HEK293 (cell line): ENCODE data around the gene SH3GLB2.

Source experiments
- CTCF ChIA-PET: fragments of 350-600 bp; formaldehyde crosslinking; extraction: SDS; loops from one replicate; lab custom pipeline; 2021; ENCODE audit warnings: antibody characterized with exemption; lab: Yijun Ruan, JAX
- POLR2A ChIA-PET: fragments of 300-600 bp; formaldehyde crosslinking; extraction: SDS; loops from one replicate; lab custom pipeline; 2020; ENCODE audit warnings: antibody characterized with exemption, inconsistent platforms; lab: Yijun Ruan, JAX
- H3K27ac ChIP-seq: fragments of 200-500 bp; sonication (Bioruptor generic); 2 replicates; pipeline ENCODE4 v1.5.1; 2014; ENCODE audit warnings: low read depth, low read length, control low read depth, inconsistent platforms; ENCODE audit errors: extremely low read depth
- H3K36me3 ChIP-seq, 2 experiments: fragments of 200-500 bp in 1 of 2; sonication (Bioruptor generic) in 1 of 2; 1 replicate in 1 of 2; 2 replicates in 1 of 2; pipeline ENCODE4 v1.5.1; 2014 to 2017; ENCODE audit warnings: inconsistent platforms in 2 of 2, low read length in 2 of 2; ENCODE audit not compliant: control insufficient read depth in 2 of 2, insufficient read depth in 1 of 2
- H3K4me1 ChIP-seq: fragments of 200-500 bp; sonication (Bioruptor generic); 2 replicates; pipeline ENCODE4 v1.5.1; 2014; ENCODE audit warnings: mild to moderate bottlenecking, low read length, inconsistent platforms; ENCODE audit not compliant: control insufficient read depth, insufficient read depth
- H3K4me3 ChIP-seq: 2 replicates; pipeline ENCODE4 v1.5.1; 2011; ENCODE audit warnings: low read depth, mild to moderate bottlenecking, control low read depth, low read length, moderate library complexity
- H3K9me3 ChIP-seq: fragments of 200-500 bp; sonication (Bioruptor generic); 2 replicates; pipeline ENCODE4 v1.5.1; 2014; ENCODE audit warnings: low read depth, low read length, inconsistent platforms; ENCODE audit not compliant: control insufficient read depth, insufficient read depth
- GLIS1 ChIP-seq: fragments of 450-650 bp; formaldehyde crosslinking; IDR thresholded peaks from 2 replicates; pipeline ENCODE4 v1.5.1; 2016; ENCODE audit warnings: missing biosample characterization, missing genetic modification characterization
- HOXA7 ChIP-seq: sonication (generic); formaldehyde crosslinking; IDR thresholded peaks from 2 replicates; pipeline ENCODE4 v1.8.1; 2022; ENCODE audit warnings: missing genetic modification reagents, borderline replicate concordance
- KLF1 ChIP-seq: fragments of 450-650 bp; formaldehyde crosslinking; IDR thresholded peaks from 2 replicates; pipeline ENCODE4 v1.5.1; 2016; ENCODE audit warnings: missing biosample characterization, missing genetic modification characterization
- SCRT2 ChIP-seq: fragments of 450-650 bp; formaldehyde crosslinking; IDR thresholded peaks from 2 replicates; pipeline ENCODE4 v1.5.1; 2016; ENCODE audit warnings: missing biosample characterization, missing genetic modification characterization
- ZBTB7A ChIP-seq: fragments of 450-650 bp; formaldehyde crosslinking; IDR thresholded peaks from 2 replicates; pipeline ENCODE4 v1.5.1; 2016; ENCODE audit warnings: low read depth, missing biosample characterization, missing genetic modification characterization
- ZNF121 ChIP-seq: fragments of 450-650 bp; formaldehyde crosslinking; IDR thresholded peaks from 2 replicates; pipeline ENCODE4 v1.5.1; 2016; ENCODE audit warnings: missing biosample characterization, missing genetic modification characterization
- ZNF211 ChIP-seq: fragments of 450-650 bp; formaldehyde crosslinking; IDR thresholded peaks from 2 replicates; pipeline ENCODE4 v1.5.1; 2016; ENCODE audit warnings: low read depth, missing biosample characterization, missing genetic modification characterization
- ZNF302 ChIP-seq: fragments of 450-650 bp; formaldehyde crosslinking; IDR thresholded peaks from 2 replicates; pipeline ENCODE4 v1.5.1; 2016; ENCODE audit warnings: missing biosample characterization, missing genetic modification characterization, low read depth
- ZNF341 ChIP-seq: fragments of 450-650 bp; formaldehyde crosslinking; IDR thresholded peaks from 2 replicates; pipeline ENCODE4; 2016; ENCODE audit warnings: low read depth, missing biosample characterization, missing genetic modification characterization
- ZNF366 ChIP-seq: fragments of 450-650 bp; formaldehyde crosslinking; conservative IDR thresholded peaks from 2 replicates; pipeline ENCODE4 v1.5.1; 2016; ENCODE audit warnings: missing biosample characterization, missing genetic modification characterization
- ZNF624 ChIP-seq: fragments of 450-650 bp; formaldehyde crosslinking; IDR thresholded peaks from 2 replicates; pipeline ENCODE4 v1.5.1; 2017; ENCODE audit warnings: missing biosample characterization, missing genetic modification characterization
- ZNF792 ChIP-seq: fragments of 450-650 bp; formaldehyde crosslinking; IDR thresholded peaks from 2 replicates; pipeline ENCODE4 v1.5.1; 2016; ENCODE audit warnings: missing biosample characterization, missing genetic modification characterization
- ZNF843 ChIP-seq: fragments of 450-650 bp; formaldehyde crosslinking; IDR thresholded peaks from 2 replicates; pipeline ENCODE4 v1.5.1; 2016; ENCODE audit warnings: missing biosample characterization, missing genetic modification characterization
- TF ChIP-seq, protein P1 (sequence below): fragments of 450-650 bp; IDR thresholded peaks from 2 replicates; pipeline ENCODE4 v1.5.1; 2018; ENCODE audit warnings: missing biosample characterization, missing genetic modification characterization
- TF ChIP-seq, protein P2 (sequence below): fragments of 450-650 bp; formaldehyde crosslinking; IDR thresholded peaks from 2 replicates; pipeline ENCODE4 v1.5.1; 2016; ENCODE audit warnings: missing biosample characterization, missing genetic modification characterization, borderline replicate concordance
- TF ChIP-seq, protein P3 (sequence below): fragments of 450-650 bp; formaldehyde crosslinking; IDR thresholded peaks from 2 replicates; pipeline ENCODE4 v1.5.1; 2016; ENCODE audit warnings: missing biosample characterization, missing genetic modification characterization
- TF ChIP-seq, protein P4 (sequence below): fragments of 450-650 bp; formaldehyde crosslinking; IDR thresholded peaks from 2 replicates; pipeline ENCODE4 v1.5.1; 2016; ENCODE audit warnings: missing biosample characterization, missing genetic modification characterization, low read depth
- TF ChIP-seq, protein P5 (sequence below): fragments of 450-650 bp; formaldehyde crosslinking; IDR thresholded peaks from 2 replicates; pipeline ENCODE4 v1.5.1; 2016; ENCODE audit warnings: missing biosample characterization, missing genetic modification characterization, borderline replicate concordance
- TF ChIP-seq, protein P6 (sequence below): fragments of 450-650 bp; formaldehyde crosslinking; IDR thresholded peaks from 2 replicates; pipeline ENCODE4 v1.5.1; 2017; ENCODE audit warnings: missing biosample characterization, missing genetic modification characterization

Gene SH3GLB2

DNA sequence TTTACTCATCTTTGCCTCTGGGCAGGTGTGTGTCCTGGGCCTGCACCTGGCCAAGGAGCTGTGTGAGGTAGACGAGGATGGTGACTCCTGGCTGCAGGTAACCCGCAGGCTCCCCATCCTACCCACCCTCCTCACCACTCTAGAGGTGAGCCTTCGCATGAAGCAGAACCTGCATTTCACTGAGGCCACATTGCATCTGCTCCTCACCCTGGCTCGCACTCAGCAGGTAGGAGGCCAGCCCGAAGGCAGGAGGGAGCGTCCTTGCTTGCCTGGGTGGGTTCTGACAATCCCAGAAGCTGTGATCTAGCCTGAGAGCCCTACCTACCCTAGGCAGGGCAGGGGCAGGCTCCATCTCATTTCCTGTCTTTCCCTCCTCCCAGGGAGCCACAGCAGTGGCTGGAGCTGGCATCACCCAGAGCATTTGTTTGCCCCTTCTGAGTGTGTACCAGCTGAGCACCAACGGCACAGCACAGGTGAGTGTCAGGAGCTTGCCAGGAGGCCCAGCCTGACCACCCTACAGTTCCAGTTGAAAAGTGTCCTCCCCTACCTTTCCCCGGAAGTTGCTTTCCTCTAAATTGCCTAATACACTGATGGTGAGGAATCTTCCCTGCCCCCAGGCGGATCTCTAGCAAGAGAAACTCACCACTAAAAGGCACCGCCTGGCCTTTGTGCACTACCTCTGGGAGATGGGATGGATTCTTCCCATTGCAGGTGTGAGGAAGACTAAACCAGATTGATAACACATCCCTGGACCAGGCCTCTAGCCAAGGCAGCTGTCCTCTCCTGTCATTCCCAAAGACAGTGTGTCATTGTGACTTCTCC lies 26.4 kb downstream of the SH3GLB2 start:
- no peak overlapping the region for H3K4me3 ChIP-seq
- no peak overlapping the region for H3K27ac ChIP-seq
- ChIA-PET POLR2A (interaction anchor here (1.2 kb wide), 1 partner anchor 9 kb away, joined by 3 read pairs; no protein-coding TSS in a partner anchor), CTCF (no interaction called here)
- no peaks in the 10 kb centered on the region for H3K9me3 ChIP-seq
- H3K36me3 ChIP-seq: peaks cover 8 to 85% of the 10 kb centered on the region in 2 experiments; a peak in 2 of 3 replicates
- no peaks in the 10 kb centered on the region for H3K4me1 ChIP-seq
- TF ChIP-seq, protein P1, sequence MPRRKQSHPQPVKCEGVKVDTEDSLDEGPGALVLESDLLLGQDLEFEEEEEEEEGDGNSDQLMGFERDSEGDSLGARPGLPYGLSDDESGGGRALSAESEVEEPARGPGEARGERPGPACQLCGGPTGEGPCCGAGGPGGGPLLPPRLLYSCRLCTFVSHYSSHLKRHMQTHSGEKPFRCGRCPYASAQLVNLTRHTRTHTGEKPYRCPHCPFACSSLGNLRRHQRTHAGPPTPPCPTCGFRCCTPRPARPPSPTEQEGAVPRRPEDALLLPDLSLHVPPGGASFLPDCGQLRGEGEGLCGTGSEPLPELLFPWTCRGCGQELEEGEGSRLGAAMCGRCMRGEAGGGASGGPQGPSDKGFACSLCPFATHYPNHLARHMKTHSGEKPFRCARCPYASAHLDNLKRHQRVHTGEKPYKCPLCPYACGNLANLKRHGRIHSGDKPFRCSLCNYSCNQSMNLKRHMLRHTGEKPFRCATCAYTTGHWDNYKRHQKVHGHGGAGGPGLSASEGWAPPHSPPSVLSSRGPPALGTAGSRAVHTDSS: peak; percentile 34; the same call in 1 of the 2 replicates
- TF ChIP-seq, protein P2, sequence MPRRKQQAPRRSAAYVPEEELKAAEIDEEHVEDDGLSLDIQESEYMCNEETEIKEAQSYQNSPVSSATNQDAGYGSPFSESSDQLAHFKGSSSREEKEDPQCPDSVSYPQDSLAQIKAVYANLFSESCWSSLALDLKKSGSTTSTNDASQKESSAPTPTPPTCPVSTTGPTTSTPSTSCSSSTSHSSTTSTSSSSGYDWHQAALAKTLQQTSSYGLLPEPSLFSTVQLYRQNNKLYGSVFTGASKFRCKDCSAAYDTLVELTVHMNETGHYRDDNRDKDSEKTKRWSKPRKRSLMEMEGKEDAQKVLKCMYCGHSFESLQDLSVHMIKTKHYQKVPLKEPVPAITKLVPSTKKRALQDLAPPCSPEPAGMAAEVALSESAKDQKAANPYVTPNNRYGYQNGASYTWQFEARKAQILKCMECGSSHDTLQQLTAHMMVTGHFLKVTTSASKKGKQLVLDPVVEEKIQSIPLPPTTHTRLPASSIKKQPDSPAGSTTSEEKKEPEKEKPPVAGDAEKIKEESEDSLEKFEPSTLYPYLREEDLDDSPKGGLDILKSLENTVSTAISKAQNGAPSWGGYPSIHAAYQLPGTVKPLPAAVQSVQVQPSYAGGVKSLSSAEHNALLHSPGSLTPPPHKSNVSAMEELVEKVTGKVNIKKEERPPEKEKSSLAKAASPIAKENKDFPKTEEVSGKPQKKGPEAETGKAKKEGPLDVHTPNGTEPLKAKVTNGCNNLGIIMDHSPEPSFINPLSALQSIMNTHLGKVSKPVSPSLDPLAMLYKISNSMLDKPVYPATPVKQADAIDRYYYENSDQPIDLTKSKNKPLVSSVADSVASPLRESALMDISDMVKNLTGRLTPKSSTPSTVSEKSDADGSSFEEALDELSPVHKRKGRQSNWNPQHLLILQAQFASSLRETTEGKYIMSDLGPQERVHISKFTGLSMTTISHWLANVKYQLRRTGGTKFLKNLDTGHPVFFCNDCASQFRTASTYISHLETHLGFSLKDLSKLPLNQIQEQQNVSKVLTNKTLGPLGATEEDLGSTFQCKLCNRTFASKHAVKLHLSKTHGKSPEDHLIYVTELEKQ (tag by site-specific recombination): no peak

DNA sequence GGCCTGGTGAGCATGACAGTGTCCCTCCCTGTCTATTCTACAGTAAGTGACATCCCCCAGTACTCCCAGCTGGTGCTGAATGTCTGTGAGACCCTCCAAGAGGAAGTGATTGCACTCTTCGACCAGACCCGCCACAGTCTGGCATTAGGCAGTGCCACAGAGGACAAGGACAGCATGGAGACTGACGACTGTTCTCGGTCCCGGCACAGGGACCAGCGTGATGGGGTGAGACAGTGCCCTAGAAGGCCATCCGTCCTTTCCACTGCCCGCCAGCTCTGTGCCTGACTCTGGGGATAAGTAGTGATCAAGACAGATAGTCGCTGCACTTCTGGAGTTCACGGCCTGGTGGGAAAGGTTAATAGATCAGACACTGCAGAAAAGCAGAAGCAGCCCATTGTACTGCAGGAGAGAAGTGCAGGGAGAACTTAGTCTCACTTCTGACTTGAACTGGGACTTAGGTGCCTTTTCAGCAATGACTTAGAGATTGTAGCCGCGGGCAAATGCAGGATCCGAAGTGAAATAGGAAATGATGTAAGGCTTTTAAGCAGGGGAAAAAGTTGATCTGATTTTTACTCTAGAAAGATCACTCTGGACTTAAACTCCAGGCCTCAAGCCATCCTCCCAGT lies 28.4 kb downstream of the SH3GLB2 start:
- H3K27ac ChIP-seq: no peak overlapping the region
- no peaks in the 10 kb centered on the region for H3K9me3 ChIP-seq
- POLR2A ChIA-PET: interaction anchor here (0.6 kb wide), 1 partner anchor 628 kb away, joined by 3 read pairs; the partner anchor contains the start of gene URM1
- CTCF ChIA-PET: interaction anchor here (0.7 kb wide), 1 partner anchor 351 kb away, joined by 3 read pairs; no protein-coding TSS in a partner anchor
- no peak overlapping the region for H3K4me3 ChIP-seq
- TF ChIP-seq GLIS1 (tag by site-specific recombination) (no peak), ZNF624 (tag by site-specific recombination) (no peak), ZNF843 (tag by site-specific recombination) (no peak), ZNF341 (tag by site-specific recombination) (no peak), ZBTB7A (no peak), ZNF366 (tag by site-specific recombination) (no peak), ZNF211 (no peak), KLF1 (tag by site-specific recombination) (no peak), ZNF121 (tag by site-specific recombination) (no peak)
- TF ChIP-seq, protein P3, sequence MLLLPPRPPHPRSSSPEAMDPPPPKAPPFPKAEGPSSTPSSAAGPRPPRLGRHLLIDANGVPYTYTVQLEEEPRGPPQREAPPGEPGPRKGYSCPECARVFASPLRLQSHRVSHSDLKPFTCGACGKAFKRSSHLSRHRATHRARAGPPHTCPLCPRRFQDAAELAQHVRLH (tag by site-specific recombination): no peak
- no peaks in the 10 kb centered on the region for H3K4me1 ChIP-seq
- H3K36me3 ChIP-seq: peaks cover 8 to 85% of the 10 kb centered on the region in 2 experiments; a peak in 2 of 3 replicates

DNA sequence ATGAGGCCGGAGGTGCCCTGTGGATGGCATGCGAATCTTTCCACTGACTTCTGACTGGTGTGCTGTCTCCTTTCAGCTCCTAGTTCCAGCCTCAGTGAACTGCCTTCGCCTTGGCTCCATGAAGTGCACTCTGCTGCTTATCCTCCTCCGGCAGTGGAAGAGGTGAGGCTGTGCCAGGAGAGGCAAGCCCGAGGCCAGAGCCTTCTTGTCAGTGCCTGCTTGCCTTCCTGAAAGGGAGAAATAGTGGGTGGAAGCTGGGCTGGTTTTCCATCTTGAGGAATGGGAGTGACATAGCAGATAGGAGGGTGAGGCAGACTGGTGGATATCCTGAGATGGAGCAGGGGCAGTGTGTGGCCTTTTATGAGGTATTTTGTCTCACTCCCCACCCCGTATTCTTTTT lies 29.7 kb downstream of the SH3GLB2 start:
- CTCF ChIA-PET: interaction anchor here (0.6 kb wide), 2 partner anchors 9 to 13 kb away, joined by 3 read pairs; no protein-coding TSS in a partner anchor
- TF ChIP-seq, protein P4, sequence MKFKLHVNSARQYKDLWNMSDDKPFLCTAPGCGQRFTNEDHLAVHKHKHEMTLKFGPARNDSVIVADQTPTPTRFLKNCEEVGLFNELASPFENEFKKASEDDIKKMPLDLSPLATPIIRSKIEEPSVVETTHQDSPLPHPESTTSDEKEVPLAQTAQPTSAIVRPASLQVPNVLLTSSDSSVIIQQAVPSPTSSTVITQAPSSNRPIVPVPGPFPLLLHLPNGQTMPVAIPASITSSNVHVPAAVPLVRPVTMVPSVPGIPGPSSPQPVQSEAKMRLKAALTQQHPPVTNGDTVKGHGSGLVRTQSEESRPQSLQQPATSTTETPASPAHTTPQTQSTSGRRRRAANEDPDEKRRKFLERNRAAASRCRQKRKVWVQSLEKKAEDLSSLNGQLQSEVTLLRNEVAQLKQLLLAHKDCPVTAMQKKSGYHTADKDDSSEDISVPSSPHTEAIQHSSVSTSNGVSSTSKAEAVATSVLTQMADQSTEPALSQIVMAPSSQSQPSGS (tag by site-specific recombination): no peak
- no peak for TF ChIP-seq ZNF302 (tag by site-specific recombination)
- TF ChIP-seq, protein P5, sequence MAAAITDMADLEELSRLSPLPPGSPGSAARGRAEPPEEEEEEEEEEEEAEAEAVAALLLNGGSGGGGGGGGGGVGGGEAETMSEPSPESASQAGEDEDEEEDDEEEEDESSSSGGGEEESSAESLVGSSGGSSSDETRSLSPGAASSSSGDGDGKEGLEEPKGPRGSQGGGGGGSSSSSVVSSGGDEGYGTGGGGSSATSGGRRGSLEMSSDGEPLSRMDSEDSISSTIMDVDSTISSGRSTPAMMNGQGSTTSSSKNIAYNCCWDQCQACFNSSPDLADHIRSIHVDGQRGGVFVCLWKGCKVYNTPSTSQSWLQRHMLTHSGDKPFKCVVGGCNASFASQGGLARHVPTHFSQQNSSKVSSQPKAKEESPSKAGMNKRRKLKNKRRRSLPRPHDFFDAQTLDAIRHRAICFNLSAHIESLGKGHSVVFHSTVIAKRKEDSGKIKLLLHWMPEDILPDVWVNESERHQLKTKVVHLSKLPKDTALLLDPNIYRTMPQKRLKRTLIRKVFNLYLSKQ: no peak
- no peak for TF ChIP-seq ZNF792 (tag by site-specific recombination)
- TF ChIP-seq SCRT2: no peak
- no peak for TF ChIP-seq HOXA7 (CRISPR knock-in tag)
- TF ChIP-seq, protein P6, sequence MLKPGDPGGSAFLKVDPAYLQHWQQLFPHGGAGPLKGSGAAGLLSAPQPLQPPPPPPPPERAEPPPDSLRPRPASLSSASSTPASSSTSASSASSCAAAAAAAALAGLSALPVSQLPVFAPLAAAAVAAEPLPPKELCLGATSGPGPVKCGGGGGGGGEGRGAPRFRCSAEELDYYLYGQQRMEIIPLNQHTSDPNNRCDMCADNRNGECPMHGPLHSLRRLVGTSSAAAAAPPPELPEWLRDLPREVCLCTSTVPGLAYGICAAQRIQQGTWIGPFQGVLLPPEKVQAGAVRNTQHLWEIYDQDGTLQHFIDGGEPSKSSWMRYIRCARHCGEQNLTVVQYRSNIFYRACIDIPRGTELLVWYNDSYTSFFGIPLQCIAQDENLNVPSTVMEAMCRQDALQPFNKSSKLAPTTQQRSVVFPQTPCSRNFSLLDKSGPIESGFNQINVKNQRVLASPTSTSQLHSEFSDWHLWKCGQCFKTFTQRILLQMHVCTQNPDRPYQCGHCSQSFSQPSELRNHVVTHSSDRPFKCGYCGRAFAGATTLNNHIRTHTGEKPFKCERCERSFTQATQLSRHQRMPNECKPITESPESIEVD (tag by site-specific recombination): no peak
- TF ChIP-seq GLIS1 (tag by site-specific recombination): no peak

More for the DNA sequence above, 29.7 kb downstream of the SH3GLB2 start:
- H3K4me1 ChIP-seq: no peaks in the 10 kb centered on the region
- H3K36me3 ChIP-seq: peaks cover 5 to 94% of the 10 kb centered on the region in 2 experiments; a peak in 2 of 3 replicates
- H3K4me3 ChIP-seq: no peak overlapping the region
- no peaks in the 10 kb centered on the region for H3K9me3 ChIP-seq
- POLR2A ChIA-PET: interaction anchor here (0.6 kb wide), 1 partner anchor 24 kb away, joined by 3 read pairs; no protein-coding TSS in a partner anchor
- H3K27ac ChIP-seq: no peak overlapping the region
